HG03045 (cell line): Measurements from ENCODE around the gene POLRMT.

Experiments used
- ATAC-seq: cut with Tn5 transposase; IDR thresholded peaks from one replicate; pipeline ENCODE4 v1.9.1; 2021; ENCODE audit warnings: mild to moderate bottlenecking, moderate library complexity; ENCODE audit not compliant: unreplicated experiment

POLRMT gene

DNA sequence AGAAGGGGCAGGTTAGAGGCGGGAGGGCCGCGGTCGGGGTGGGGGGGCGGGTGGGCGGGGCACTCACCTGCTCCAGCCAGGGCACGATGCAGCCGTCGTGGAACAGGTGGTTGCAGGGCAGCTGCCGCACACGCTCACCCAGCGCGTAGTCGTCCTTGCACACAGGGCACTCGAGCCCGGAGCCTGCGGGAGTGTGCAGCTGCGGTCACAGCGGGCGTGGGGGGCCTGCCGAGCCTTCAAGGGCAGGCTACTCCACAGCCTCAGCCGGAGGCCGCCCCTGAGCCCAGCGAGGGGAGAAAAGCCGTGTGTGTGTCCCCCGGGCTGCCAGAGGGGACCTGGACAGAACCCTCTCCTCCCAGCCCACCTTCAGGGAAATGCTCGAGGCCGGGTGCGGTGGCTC is 15.0 kb upstream of the POLRMT start:
- no peak for ATAC-seq

DNA sequence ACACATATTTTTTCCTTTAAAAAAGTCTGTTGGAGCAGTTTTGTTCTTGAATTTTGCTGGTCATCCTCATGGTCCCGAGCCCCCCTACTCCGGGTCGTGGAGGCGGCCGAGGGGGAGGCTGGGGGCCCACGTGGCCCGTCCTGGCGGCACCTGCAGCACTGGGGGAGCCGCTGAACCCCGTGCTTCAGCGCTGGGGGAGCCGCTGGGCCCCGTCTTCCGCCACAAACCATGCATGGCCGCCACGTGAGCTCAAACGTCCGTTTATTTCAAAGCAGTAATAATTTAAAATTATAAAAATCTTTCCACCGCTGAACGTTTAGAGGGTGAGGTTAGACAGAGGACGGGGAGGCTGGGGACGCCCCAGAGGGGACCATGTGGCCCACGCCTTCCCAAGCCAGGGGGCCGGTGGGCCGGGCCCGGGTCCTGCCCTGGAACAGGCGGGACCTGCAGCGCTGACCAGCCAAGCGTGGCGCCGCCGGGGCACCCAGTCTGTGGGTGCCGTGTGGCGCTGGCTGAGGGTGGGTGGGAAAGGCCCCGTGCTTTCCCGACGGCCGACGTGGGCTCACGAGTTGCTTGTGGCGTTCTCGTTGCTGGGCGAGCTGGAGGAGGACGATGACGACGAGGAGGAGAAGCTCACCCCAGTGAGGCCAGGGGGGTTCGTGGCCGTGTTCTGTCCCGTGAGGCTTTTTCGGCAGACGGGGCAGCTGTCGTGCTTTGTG is 14.4 kb upstream of the POLRMT start:
- no peak for ATAC-seq

DNA sequence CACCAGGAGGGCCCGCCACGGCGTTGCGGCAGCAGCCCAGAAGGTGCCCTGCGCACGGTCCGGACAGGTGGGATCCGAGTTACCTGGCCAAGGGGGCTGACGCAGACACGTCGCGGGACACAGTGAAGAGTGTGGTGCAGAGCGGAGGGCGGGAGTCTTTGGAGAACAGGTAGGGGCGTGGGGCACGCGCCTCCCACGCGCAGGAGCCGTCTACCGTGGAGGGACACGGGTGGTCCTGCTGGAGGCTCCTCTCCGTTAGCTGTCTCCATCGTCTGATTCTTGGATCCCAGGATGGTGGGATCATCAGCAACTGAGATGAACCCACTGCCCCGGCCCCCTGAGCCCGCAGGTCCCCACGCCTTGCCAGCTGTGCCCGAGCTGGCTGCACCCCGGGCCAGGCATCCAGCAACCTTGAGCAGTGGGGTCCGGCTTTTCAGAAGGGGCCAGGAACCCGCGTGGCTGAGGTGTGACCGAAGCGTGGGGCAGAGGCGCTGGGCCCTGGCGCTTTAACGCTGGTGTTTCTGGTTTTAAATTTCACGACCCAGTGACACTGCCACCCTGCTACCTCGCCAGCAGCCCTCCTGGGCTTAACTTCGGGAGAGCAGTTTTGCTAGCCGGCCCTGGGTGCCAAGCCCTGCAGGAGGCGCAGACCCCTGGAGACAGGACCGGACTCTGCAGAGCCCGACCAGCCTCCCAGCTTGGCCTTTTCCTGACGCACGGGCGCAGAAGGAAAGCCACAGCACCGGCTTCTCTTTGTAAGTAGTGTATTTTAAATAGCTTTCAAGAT is 13.6 kb upstream of the POLRMT start:
- no peak for ATAC-seq

DNA sequence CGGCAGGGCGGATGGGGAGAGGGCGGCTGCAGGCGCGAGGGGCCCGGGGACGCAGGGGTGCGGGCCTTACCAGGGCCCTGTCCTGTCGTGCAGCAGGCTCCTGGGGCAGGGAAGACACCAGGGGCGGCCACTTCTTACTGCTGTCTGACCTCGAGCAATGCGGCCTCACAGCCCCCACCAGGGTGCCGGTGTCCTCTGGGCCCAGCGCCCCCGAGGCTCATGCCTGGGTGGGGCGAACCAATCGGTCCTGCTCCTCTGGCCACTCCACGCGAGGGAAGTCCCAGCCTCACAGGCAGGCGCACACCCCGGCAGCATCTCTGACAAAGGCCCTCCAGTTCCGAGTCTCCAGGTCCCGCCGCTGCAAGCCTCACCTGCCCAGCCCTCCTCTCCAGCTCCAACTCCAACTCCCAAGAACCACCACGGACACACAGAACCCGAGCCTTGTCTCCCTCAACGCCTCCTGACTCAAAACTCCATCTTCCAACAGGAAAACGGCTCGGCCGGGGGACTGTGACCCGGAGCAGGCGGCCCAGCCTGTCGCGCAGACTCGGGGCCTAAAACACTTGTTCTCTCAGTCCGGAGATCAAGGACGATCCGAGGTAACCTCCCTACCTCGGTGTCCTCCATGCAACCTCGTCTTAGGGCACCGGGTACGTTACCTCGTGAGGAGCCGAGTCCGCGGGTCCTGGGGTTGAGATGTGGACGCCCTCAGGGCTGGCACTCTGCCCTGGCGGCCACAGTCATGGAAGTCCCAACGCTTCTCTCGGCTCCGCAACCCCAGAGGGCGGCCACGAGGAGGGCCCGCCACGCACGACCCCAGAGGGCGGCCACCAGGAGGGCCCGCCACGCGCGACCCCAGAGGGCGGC is 12.8 kb upstream of the POLRMT start:
- ATAC-seq: no peak

DNA sequence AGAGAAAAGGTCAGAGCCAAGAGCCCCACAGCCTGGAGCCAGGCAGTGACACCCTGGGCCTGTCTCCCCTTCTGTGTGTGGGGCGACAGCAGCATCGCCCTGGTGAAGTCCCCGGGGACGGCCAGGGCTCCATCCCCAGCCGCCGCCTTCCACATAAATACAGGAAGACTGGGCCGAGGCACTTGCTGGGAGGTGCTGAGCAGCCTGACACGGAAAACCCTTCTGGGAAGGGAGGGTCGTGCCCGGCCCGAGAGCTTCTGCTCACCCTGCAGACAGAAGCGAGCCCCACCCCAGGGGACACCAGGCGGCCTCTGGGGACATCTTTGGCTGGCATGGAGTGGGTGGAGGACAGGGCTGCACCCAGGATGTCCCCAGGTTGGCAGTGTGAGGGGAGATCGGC is 11.5 kb upstream of the POLRMT start:
- ATAC-seq: no peak

DNA sequence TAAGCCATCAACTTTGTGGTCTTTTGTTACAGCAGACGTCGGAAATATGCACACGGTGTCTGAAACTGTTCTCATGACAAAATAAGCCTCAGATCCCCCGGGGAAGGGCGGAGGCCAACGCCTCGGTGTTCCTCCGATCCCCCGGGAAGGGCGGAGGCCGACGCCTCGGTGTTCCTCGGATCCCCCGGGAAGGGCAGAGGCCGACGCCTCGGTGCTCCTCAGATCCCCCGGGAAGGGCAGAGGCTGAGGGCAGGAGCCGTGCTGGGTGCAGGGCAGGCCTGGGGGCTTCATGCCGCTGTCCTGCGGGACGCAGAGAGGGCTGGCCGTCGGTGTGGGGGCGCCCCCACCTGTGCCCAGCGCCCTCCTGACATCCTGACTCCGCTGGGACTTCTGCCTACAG is 11.0 kb upstream of the POLRMT start:
- ATAC-seq: no peak

DNA sequence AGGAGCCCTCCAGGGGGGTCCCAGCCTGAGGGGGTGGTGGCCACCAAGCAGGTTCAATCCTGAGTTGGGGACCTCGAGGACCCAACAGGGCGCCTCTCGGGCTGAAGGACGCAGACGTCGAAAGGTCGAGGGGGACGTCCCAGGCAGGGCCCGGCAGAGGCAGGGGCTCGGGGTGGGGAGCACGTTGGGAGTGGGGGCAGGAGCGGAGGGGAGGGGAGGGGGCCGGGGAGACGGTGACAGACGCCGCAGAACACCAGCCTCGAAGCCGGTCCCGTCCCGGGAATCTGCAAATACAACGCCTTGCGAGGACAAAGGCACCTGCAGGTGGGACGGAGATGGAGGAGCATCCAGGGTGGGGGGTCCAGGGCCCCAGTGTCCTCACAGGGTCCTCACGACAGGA is 10.4 kb upstream of the POLRMT start:
- ATAC-seq: no peak

DNA sequence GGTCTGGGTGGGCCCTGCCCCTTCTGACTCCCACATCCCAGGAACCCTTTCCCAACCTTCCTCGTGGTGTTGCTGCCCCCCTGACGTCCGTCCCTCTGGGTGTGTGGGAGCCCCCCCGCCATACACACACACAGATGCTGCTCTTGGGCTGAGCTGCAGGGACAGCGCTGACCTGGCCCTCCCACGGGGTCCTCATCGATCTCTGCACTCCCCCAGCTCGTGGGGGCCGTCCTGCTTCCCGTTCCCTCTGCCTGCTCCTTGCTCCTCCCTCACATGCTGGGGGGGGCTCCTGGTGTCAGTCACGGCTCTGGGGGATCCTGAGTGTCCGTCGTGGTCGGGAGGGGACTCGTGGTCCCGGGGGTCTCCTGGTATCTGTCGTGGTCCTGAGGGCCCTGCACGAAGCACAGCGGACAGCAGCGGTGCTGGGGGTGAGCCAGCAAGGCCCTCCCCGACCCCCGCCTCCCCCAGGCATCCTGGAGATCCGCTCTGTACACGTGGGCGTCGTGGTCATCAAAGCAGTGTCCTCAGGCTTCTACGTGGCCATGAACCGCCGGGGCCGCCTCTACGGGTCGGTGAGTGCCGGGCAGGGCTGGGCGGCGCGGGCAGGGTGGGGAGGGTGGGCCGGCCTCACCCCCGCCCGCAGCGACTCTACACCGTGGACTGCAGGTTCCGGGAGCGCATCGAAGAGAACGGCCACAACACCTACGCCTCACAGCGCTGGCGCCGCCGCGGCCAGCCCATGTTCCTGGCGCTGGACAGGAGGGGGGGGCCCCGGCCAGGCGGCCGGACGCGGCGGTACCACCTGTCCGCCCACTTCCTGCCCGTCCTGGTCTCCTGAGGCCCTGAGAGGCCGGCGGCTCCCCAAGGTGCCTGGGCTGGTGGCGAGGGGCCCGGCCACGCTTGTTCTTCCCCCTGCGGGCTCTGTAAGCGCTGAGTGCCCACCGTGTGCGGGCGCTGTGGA is 9.7 kb upstream of the POLRMT start:
- no peak for ATAC-seq

DNA sequence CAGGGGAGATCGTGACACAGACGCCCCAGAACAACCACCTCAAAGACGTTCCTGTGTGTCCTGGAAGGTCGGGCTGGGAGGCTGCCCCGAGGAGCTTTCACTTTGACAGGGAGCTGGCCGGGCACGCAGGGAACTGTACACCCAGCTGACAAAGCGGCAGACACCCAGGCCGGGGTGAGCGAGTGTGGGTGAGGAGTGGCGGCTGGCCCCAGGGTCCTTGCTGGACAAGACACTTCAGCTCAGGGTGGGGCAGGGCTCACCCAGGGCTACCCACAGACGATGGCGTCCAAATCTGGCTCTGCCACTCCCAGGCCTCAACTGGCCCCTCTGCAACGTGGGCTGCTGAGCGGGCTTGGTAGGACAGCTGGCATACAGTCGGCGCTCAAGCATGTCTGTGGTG is 8.4 kb upstream of the POLRMT start:
- no peak for ATAC-seq

DNA sequence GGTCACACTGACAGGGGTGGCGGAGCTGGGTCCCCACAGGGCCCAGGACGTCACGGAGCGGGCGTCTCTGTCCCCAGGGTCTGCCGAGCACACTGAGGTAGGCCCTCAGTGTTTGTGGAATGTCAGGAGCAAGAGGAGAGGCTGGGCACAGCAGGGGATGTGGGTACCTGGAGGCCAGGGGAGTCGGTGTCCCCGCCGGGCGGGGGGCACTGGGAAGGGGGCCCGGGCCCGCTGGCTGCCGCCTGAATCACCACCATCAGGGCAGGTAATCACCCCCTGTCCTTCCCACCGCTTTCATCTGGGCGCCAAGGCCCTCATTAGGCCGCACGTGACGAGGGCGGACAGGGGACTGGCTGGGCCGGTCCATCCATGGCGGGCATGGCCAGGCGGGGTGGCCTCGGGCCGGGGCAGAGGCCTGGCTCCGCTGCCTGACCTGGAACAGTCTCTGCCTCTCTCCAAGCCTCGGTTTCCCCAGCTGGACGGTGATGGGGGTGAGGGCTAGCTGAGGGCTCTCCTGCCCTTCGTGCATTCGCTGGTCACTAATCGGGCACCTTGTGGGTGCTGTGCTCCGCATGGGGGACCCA is 7.4 kb upstream of the POLRMT start:
- no peak for ATAC-seq

DNA sequence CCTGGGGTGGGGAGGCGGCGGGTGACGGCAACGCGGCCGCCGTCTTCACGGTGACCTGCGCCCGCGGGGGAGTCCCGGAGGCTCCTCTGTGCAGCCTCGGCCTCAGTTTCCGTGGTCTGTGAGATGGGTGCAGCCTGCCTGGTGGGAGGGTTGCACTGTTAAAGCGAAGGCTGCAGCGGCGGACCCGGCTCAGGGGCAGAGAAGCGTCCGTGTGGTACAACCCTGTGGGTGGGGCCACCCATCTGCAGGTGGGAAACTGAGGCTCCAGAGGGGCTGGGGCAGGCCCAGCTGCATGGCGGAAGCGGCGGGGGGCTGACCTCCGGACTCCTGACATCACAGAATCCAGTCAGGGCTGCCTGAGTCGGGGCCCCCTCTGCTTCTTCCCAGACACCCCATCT is 6.8 kb upstream of the POLRMT start:
- ATAC-seq: no peak

DNA sequence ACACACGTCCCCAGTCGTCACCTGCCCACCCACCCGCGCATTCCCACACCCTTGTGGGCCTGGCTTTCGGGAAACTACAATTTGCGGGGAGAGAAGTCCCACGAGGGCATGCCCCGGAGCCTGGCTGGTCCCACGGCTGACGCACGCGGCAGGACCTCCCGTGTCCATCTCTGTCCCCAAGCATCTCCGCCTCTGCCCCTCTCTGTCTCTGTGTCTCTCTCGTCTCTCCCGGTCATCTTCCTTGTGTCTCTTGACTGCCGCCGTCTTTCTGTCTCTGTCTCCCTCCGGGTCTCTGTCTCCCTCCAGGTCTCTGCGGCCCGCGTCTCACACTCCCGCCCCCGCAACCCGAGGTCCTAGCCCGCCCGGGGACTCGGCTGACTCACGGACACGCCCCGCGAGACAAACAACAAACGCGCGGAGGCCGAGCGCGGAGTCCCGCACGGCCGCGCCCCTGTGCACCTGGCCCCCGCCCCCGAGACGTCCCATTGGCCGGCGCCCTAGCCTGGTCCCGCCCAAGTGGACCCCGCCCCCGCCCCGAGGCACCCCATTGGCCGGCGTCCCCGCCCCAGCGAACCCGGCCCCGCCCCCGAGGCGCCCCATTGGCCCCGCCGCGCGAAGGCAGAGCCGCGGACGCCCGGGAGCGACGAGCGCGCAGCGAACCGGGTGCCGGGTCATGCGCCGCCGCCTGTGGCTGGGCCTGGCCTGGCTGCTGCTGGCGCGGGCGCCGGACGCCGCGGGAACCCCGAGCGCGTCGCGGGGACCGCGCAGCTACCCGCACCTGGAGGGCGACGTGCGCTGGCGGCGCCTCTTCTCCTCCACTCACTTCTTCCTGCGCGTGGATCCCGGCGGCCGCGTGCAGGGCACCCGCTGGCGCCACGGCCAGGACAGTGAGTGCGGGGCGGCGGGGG is 6.2 kb upstream of the POLRMT start, which contains the start of gene FGF22:
TSS of gene FGF22 (plus strand) at position 627 of the 908 bp plus-strand sequence. CDS start at position 674, 47 bp downstream.
- ATAC-seq: peak; percentile 57

DNA sequence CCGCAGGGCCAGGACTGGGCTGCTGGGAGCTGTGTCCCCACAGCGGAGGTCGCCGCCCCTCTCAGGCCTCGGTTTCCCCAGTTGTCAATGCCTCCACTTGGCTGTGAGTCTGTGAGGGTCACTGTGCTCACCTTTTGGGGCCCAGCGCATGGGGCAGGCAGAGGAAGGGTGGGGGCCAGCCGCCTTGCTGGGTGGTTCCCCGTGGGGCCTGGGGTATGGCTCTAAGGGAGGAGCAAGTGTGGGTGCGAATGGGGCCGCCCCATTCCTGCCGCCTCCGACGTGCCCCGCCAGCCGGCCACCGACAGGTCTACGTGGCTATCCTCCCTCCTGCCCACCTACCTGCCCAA is 5.5 kb upstream of the POLRMT start:
- no peak for ATAC-seq

DNA sequence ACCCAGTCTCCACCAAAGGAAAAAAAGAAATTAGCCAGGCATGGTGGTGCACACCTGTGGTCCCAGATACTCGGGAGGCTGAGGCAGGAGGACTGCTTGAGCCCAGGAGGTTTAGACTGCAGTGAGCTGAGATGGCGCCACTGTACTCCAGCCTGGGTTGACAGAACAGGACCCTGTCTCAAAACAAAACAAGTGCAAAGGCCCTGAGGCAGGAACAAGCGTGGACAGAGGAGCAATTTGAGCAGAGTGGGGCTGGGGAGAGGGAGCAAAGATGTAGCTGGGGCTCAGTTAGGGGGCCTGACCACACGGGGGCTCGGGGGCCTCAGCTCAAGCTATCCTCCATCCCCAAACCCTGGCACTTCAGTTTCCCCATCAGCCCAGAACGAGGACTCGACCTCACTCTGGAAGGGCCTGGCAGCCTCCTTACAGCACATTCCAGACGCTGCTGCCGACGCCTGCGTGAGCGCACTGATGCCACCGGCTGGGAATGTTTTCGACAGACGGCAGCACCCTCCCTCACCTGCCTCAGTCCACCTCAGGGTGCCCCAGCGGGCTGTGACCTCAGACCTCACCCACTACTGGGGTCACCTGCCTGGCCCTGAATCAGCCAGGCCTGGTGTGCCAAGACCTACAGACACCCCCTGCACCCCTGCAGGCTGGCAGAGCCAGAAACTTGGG is 1.8 kb upstream of the POLRMT start:
- ATAC-seq: no peak

DNA sequence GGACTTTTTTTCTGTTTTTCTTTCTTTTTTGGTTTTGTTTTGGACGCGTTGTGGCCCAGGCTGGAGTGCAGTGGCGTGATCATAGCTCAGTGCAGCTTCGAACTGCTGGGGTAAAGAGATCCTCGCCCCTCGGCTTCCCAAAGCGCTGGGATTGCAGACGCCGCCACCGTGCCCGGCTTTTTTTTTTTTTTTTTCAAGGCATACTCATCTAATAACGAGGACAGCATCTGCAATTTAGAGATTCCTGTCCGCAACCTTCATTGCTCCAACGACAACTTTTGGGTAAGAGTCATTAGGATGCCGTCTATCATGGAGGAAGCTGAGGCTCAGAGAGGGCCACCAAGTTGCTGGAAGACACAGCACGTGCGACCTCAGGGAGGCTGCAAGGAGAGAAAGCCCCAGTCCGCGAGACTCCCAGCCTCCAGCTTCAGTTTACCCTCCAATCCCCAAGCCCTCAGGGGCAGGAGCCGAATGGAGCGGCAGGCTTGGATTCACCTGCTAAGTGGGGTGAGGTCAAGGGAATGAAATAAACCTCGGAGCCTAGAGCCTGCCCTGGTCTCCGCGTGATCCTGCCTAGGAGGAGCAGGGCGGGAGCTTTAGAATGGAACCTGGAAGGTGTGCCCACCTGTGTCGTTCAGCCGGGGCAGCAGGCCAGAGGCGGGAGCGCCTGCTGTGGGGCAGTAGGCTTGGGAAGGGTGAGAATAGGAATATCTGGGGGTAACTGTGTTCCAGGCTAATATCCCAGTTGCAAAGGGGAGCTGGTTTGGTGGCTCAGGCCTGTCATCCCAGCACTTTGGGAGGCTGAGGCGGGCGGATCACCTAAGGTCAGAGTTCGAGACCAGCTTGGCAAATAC is 676 bp upstream of the POLRMT start:
- no peak for ATAC-seq

DNA sequence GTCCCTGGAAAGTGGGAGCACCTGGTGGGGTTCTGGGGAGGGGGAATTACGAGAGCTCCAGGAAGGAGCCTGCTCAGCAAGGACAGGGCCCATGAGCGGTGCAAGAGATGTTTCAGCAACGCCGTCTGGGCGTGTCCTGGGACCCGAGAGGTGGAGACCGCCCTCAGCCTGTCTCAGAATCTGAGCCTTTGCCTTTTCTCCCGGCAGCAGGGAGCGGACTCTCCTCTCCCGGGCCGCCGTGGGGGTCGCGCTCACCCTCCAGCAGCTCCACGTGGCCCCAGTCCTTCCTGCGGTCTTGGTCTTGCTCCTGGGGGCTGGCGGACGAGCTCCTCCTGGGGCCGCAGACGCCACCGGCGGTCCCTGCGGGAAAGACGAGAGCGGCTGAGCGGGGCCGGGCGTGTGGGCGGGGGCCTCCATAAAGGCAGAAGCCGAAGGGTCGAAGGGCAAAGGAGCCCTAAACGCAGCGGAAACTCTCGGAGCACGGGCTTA is 714 bp downstream of the POLRMT start:
- ATAC-seq: peak; percentile 26

DNA sequence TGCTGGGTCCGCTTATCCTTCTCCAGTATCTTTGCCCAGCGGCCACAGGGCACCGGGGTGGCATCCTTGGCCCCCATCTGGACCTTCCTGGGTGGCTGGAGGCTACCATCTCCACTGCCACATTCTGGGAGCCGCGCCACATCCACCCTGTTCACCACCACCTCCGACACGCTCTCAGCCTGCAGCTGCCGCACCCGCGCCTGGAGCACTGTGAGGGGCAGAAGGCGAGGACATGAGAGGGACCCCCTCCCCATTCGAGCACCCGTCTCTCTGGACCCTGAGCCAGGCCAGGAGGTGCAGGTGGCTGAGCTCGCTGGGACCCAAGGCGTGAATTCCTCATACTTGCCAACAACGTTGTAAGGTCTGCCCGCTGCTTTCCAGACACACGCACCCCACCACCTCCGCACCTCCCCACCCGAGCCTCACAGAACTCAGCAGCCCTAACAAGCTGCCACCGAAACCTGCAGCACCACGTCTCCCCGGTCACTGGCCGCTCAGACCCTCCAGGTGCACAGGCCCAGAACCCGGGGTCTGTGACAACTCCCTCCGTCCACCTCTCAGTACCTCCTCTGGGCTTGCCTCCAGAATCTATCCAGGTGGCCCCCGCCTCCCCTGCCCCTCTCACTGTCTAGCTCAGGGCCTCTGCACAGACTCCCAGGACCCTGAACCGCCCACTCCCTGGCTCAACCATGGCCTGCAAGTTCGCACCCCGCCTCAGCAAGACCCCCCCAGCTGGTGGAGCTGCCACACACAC is 3.2 kb downstream of the POLRMT start:
- no peak for ATAC-seq
